Measurements from ENCODE around the gene BEX2. TPM values are rescaled to one million over a fixed set of nuclear protein-coding genes. Genes with fewer than 3 reads are reported as not detected.

BEX2 gene
- total RNA-seq, 1 experiment from 2014 or later = 0.57 TPM

GRCh38 chrX:103274284-103274683, 36.5 kb downstream of the BEX2 start:
- DNase-seq (ENCODE audit: low read depth) = no peak

Other genes starting within 250 kb of the BEX2 start
- gene BEX1, start 246.8 kb downstream of the BEX2 start, total RNA-seq (2014; rRNA removed) = 11.0 and 11.5 TPM in 2 replicates
- gene NXF3, start 217.8 kb downstream of the BEX2 start, total RNA-seq (2014; rRNA removed) = 0.46 and 2.4 TPM in 2 replicates
- gene BEX4, start 95.9 kb downstream of the BEX2 start, total RNA-seq (2014; rRNA removed) = 1.5 and 1.9 TPM in 2 replicates
- 144 and 146 TPM in 2 replicates for gene TCEAL8, start 55.8 kb downstream of the BEX2 start, total RNA-seq (2014; rRNA removed)
- gene TCEAL5, start 34.2 kb downstream of the BEX2 start, total RNA-seq (2014; rRNA removed) = not detected in 2 replicates
- 61.0 and 66.2 TPM in 2 replicates for gene TCEAL7, start 19.2 kb upstream of the BEX2 start, total RNA-seq (2014; rRNA removed)
- gene TCEAL9, start 45.5 kb upstream of the BEX2 start, total RNA-seq (2014; rRNA removed) = 224 and 277 TPM in 2 replicates
- gene BEX3, start 65.5 kb upstream of the BEX2 start, total RNA-seq (2014; rRNA removed) = 354 and 380 TPM in 2 replicates
- 0.11 and 0.38 TPM in 2 replicates for gene RAB40A, start 208.5 kb upstream of the BEX2 start, total RNA-seq (2014; rRNA removed)

Data from LHCN-M2 (cell line).